MM.1S (cell line): ENCODE data around the gene LRP5.

Source experiments
- DNase-seq: peaks from one replicate; pipeline ENCODE4 v3.0.0-alpha.2; 2015
- H2AFZ ChIP-seq: fragments of 300-600 bp; sonication (generic); 2 replicates; pipeline ENCODE4 v1.6.0; 2016; ENCODE audit warnings: antibody characterized with exemption, low read length
- H3F3A ChIP-seq: fragments of 300-600 bp; sonication (generic); 2 replicates; pipeline ENCODE4 v1.6.1; 2016; ENCODE audit warnings: mild to moderate bottlenecking, antibody characterized with exemption, low read length, moderate library complexity, mixed read lengths; ENCODE audit not compliant: insufficient read depth
- H3K27ac ChIP-seq: fragments of 300-600 bp; sonication (generic); 2 replicates; pipeline ENCODE4 v1.5.1; 2016; ENCODE audit warnings: mild to moderate bottlenecking, low read length
- H3K27me3 ChIP-seq: fragments of 300-600 bp; sonication (generic); replicated peaks from 2 replicates; pipeline ENCODE4 v1.6.0; 2016; ENCODE audit warnings: low read length; ENCODE audit not compliant: insufficient read depth
- H3K36me3 ChIP-seq: fragments of 300-600 bp; sonication (generic); replicated peaks from 2 replicates; pipeline ENCODE4 v1.6.1; 2016; ENCODE audit warnings: mild to moderate bottlenecking, low read length, mixed read lengths; ENCODE audit not compliant: insufficient read depth
- H3K4me1 ChIP-seq: fragments of 300-600 bp; sonication (generic); 2 replicates; pipeline ENCODE4 v1.6.1; 2016; ENCODE audit warnings: low read length, mixed read lengths
- H3K4me2 ChIP-seq: fragments of 300-600 bp; sonication (generic); 2 replicates; pipeline ENCODE4 v1.6.0; 2016; ENCODE audit warnings: low read depth, low read length
- H3K4me3 ChIP-seq: fragments of 300-600 bp; sonication (generic); 2 replicates; pipeline ENCODE4 v1.5.1; 2016; ENCODE audit warnings: low read length, mixed read lengths
- H3K79me2 ChIP-seq: fragments of 300-600 bp; sonication (generic); 2 replicates; pipeline ENCODE4 v1.6.1; 2016; ENCODE audit warnings: mixed run types, low read length, mixed read lengths
- H3K9ac ChIP-seq: fragments of 300-600 bp; sonication (generic); 2 replicates; pipeline ENCODE4 v1.6.1; 2016; ENCODE audit warnings: low read length, mixed read lengths
- H3K9me2 ChIP-seq: fragments of 300-600 bp; sonication (generic); replicated peaks from 2 replicates; pipeline ENCODE4 v1.6.1; 2016; ENCODE audit warnings: mild to moderate bottlenecking, low read length, mixed read lengths; ENCODE audit not compliant: insufficient read depth
- H3K9me3 ChIP-seq: fragments of 300-600 bp; sonication (generic); replicated peaks from 2 replicates; pipeline ENCODE4 v1.6.1; 2016; ENCODE audit warnings: mild to moderate bottlenecking, low read length, mixed read lengths; ENCODE audit not compliant: insufficient read depth
- H4K20me1 ChIP-seq: fragments of 300-600 bp; sonication (generic); 2 replicates; pipeline ENCODE4 v1.6.1; 2016; ENCODE audit warnings: mild to moderate bottlenecking, low read length, moderate library complexity, mixed read lengths; ENCODE audit not compliant: insufficient read depth
- EZH2 ChIP-seq: fragments of 300-600 bp; sonication (generic); optimal IDR thresholded peaks from 2 replicates; pipeline ENCODE3; 2017; ENCODE audit warnings: low read depth, mild to moderate bottlenecking, antibody characterized with exemption, low read length, mixed read lengths
- EZH2phosphoT487 ChIP-seq: fragments of 300-600 bp; sonication (generic); IDR thresholded peaks from 2 replicates; pipeline ENCODE4 v1.6.1; 2018; ENCODE audit warnings: antibody characterized with exemption, low read length
- TF ChIP-seq, protein P1 (sequence below): fragments of 300-600 bp; sonication (generic); IDR thresholded peaks from 2 replicates; pipeline ENCODE4 v1.5.1; 2016; ENCODE audit warnings: antibody characterized with exemption, low read length, mixed read lengths

Gene LRP5

GRCh38 chr11:68449951-68450350 is 137.6 kb downstream of the LRP5 start:
- no peaks in the 10 kb centered on the region for H4K20me1 ChIP-seq
- TF ChIP-seq EZH2 (no peak), EZH2phosphoT487 (no peak)
- TF ChIP-seq, protein P1, sequence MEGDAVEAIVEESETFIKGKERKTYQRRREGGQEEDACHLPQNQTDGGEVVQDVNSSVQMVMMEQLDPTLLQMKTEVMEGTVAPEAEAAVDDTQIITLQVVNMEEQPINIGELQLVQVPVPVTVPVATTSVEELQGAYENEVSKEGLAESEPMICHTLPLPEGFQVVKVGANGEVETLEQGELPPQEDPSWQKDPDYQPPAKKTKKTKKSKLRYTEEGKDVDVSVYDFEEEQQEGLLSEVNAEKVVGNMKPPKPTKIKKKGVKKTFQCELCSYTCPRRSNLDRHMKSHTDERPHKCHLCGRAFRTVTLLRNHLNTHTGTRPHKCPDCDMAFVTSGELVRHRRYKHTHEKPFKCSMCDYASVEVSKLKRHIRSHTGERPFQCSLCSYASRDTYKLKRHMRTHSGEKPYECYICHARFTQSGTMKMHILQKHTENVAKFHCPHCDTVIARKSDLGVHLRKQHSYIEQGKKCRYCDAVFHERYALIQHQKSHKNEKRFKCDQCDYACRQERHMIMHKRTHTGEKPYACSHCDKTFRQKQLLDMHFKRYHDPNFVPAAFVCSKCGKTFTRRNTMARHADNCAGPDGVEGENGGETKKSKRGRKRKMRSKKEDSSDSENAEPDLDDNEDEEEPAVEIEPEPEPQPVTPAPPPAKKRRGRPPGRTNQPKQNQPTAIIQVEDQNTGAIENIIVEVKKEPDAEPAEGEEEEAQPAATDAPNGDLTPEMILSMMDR: no peak
- H3K4me3 ChIP-seq: no peak overlapping the region
- no peaks in the 10 kb centered on the region for H3K79me2 ChIP-seq
- no peak overlapping the region for H2AFZ ChIP-seq
- no peaks in the 10 kb centered on the region for H3K4me1 ChIP-seq
- H3K9ac ChIP-seq: no peak overlapping the region
- no peak overlapping the region for H3K4me2 ChIP-seq
- H3K27me3 ChIP-seq: 0 out of 2 replicates have a peak, but pooled peaks cover 4% of the 10 kb centered on the region
- H3K9me3 ChIP-seq: no peaks in the 10 kb centered on the region
- no peaks in the 10 kb centered on the region for H3K9me2 ChIP-seq
- DNase-seq: no peak
- no peaks in the 10 kb centered on the region for H3K36me3 ChIP-seq
- no peak overlapping the region for H3K27ac ChIP-seq
- H3F3A ChIP-seq: no peaks in the 10 kb centered on the region

GRCh38 chr11:68450711-68451110 is 138.3 kb downstream of the LRP5 start:
- Histone ChIP-seq H3K27ac (no peak overlapping the region), H3K9me3 (no peaks in the 10 kb centered on the region), H3K9me2 (no peaks in the 10 kb centered on the region), H3K9ac (no peak overlapping the region), H4K20me1 (no peaks in the 10 kb centered on the region), H2AFZ (no peak overlapping the region), H3K4me2 (no peak overlapping the region), H3K79me2 (no peaks in the 10 kb centered on the region), H3K36me3 (no peaks in the 10 kb centered on the region), H3F3A (no peaks in the 10 kb centered on the region), H3K4me3 (no peak overlapping the region), H3K27me3 (peaks cover 10% of the 10 kb centered on the region), H3K4me1 (no peaks in the 10 kb centered on the region)
- no peak for DNase-seq
- TF ChIP-seq EZH2phosphoT487 (no peak), EZH2 (no peak)
- TF ChIP-seq, protein P1: no peak

- no peaks in the 10 kb centered on the region for H3K36me3 ChIP-seq
- peaks cover 2% of the 10 kb centered on the region; the same call in 1 of the 2 replicates for H3F3A ChIP-seq
- no peak overlapping the region for H3K9ac ChIP-seq
- no peaks in the 10 kb centered on the region for H3K79me2 ChIP-seq
- H3K9me2 ChIP-seq: no peaks in the 10 kb centered on the region
- H3K27ac ChIP-seq: no peak overlapping the region
- DNase-seq: no peak
- no peaks in the 10 kb centered on the region for H4K20me1 ChIP-seq
- H3K4me3 ChIP-seq: no peak overlapping the region
- no peaks in the 10 kb centered on the region for H3K4me1 ChIP-seq
- H2AFZ ChIP-seq: no peak overlapping the region
- peaks cover 14% of the 10 kb centered on the region for H3K27me3 ChIP-seq
- H3K4me2 ChIP-seq: no peak overlapping the region
- no peaks in the 10 kb centered on the region for H3K9me3 ChIP-seq
- TF ChIP-seq, protein P1: no peak
- no peak for TF ChIP-seq EZH2
- no peak for TF ChIP-seq EZH2phosphoT487
Measured at GRCh38 chr11:68454767-68455166, 142.4 kb downstream of the LRP5 start.
